ENCODE data around the gene RHOF.

Gene RHOF

GRCh38 chr12:121830134-121830533 is 36.6 kb upstream of the RHOF start:
- ATAC-seq: no peak
- no peak for TF ChIP-seq TCF4 (CRISPR knock-in tag; IDR thresholded peaks at IDR 0.05; ENCODE audit: borderline replicate concordance)
- TF ChIP-seq PPARA (CRISPR knock-in tag; IDR thresholded peaks at IDR 0.05; ENCODE audit: borderline replicate concordance): no peak
- no peak for TF ChIP-seq POU6F1 (CRISPR knock-in tag; IDR thresholded peaks at IDR 0.05; ENCODE audit: borderline replicate concordance, low read depth)
- no peak for TF ChIP-seq TSHZ2 (CRISPR knock-in tag; IDR thresholded peaks at IDR 0.05)
- TF ChIP-seq ZFP3 (CRISPR knock-in tag; IDR thresholded peaks at IDR 0.05): no peak
- no peak for TF ChIP-seq ZNF70 (CRISPR knock-in tag; IDR thresholded peaks at IDR 0.05)
- no peak for TF ChIP-seq ZNF565 (CRISPR knock-in tag; conservative IDR thresholded peaks at IDR 0.05; ENCODE audit: low read depth)
- no peak for TF ChIP-seq SNAI2 (CRISPR knock-in tag; IDR thresholded peaks at IDR 0.05)
- TF ChIP-seq ARNTL (CRISPR knock-in tag; IDR thresholded peaks at IDR 0.05; ENCODE audit: borderline replicate concordance, low read depth): no peak
- TF ChIP-seq ISL1 (CRISPR knock-in tag; IDR thresholded peaks at IDR 0.05): no peak
- no peak for TF ChIP-seq CSRNP3 (CRISPR knock-in tag; IDR thresholded peaks at IDR 0.05)
- TF ChIP-seq ESRRG (CRISPR knock-in tag; IDR thresholded peaks at IDR 0.05): no peak

- no peak for TF ChIP-seq SNAI2 (CRISPR knock-in tag; IDR thresholded peaks at IDR 0.05)
- TF ChIP-seq CSDC2 (CRISPR knock-in tag; IDR thresholded peaks at IDR 0.05): no peak
- TF ChIP-seq POU6F1 (CRISPR knock-in tag; IDR thresholded peaks at IDR 0.05; ENCODE audit: borderline replicate concordance, low read depth): no peak
- TF ChIP-seq ZFP3 (CRISPR knock-in tag; IDR thresholded peaks at IDR 0.05): no peak
- TF ChIP-seq TCF4 (CRISPR knock-in tag; IDR thresholded peaks at IDR 0.05; ENCODE audit: borderline replicate concordance): no peak
- no peak for TF ChIP-seq PPARA (CRISPR knock-in tag; IDR thresholded peaks at IDR 0.05; ENCODE audit: borderline replicate concordance)
- TF ChIP-seq ARNTL (CRISPR knock-in tag; IDR thresholded peaks at IDR 0.05; ENCODE audit: borderline replicate concordance, low read depth): no peak
- TF ChIP-seq ZFP30 (CRISPR knock-in tag; IDR thresholded peaks at IDR 0.05): no peak
- TF ChIP-seq BACH2 (CRISPR knock-in tag; IDR thresholded peaks at IDR 0.05; ENCODE audit: borderline replicate concordance): no peak
- no peak for TF ChIP-seq CSRNP3 (CRISPR knock-in tag; IDR thresholded peaks at IDR 0.05)
- no peak for TF ChIP-seq GLIS3 (CRISPR knock-in tag; IDR thresholded peaks at IDR 0.05)
These were observed 35.9 kb upstream of the RHOF start for GRCh38 chr12:121829250-121829918.

GRCh38 chr12:121828826-121829225 is 35.3 kb upstream of the RHOF start:
- ATAC-seq: no peak
- TF ChIP-seq CSRNP3 (CRISPR knock-in tag; IDR thresholded peaks at IDR 0.05) (no peak), GLIS3 (CRISPR knock-in tag; IDR thresholded peaks at IDR 0.05) (no peak), ZFP30 (CRISPR knock-in tag; IDR thresholded peaks at IDR 0.05) (no peak), ZNF8 (CRISPR knock-in tag; IDR thresholded peaks at IDR 0.05) (no peak), PATZ1 (CRISPR knock-in tag; IDR thresholded peaks at IDR 0.05; ENCODE audit: borderline replicate concordance) (no peak), ARNTL (CRISPR knock-in tag; IDR thresholded peaks at IDR 0.05; ENCODE audit: borderline replicate concordance, low read depth) (no peak), ESRRG (CRISPR knock-in tag; IDR thresholded peaks at IDR 0.05) (no peak), TOX (CRISPR knock-in tag; IDR thresholded peaks at IDR 0.05; ENCODE audit: borderline replicate concordance) (no peak), RARB (CRISPR knock-in tag; IDR thresholded peaks at IDR 0.05) (no peak), SNAI2 (CRISPR knock-in tag; IDR thresholded peaks at IDR 0.05) (no peak), ZC3H10 (CRISPR knock-in tag; IDR thresholded peaks at IDR 0.05) (no peak), TCF4 (CRISPR knock-in tag; IDR thresholded peaks at IDR 0.05; ENCODE audit: borderline replicate concordance) (no peak), OSR1 (CRISPR knock-in tag; IDR thresholded peaks at IDR 0.05) (no peak), ZFP3 (CRISPR knock-in tag; IDR thresholded peaks at IDR 0.05) (no peak)

More at GRCh38 chr12:121829250-121829918, 35.9 kb upstream of the RHOF start:
- no peak for ATAC-seq

All from SK-N-SH treated with all-trans-retinoic acid at 6 μM for 48 hours (cell line).